HPDE6-E6E7 (cell line): Measurements from ENCODE around the gene CDC42SE1.

Source experiments
- DNase-seq: peaks from one replicate; pipeline ENCODE4 v3.0.0; 2011; ENCODE audit warnings: missing footprints; ENCODE audit errors: extremely low spot score

CDC42SE1 gene

DNA sequence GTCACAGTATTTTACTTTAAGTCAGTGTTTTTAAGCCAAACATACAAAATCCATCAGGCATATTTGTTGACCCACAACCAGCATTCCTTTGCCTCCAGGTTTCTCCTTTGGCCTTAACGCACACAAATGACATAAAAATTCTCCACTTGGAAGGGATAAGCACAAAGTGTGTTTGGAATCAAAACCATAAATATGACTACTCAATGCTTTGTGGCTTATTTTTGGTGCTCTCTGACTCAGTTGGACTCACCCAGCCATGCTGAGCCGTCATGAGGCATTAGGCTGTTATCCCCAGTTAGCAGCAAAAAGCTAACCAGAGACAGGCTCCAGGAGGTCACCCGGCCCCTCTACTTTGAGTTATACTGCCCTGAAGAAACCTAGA is 50.2 kb downstream of the CDC42SE1 start:
- no peak for DNase-seq

GRCh38 chr1:151008244-151009205 is 50.9 kb downstream of the CDC42SE1 start, which contains the start of gene PRUNE1:
TSS of gene PRUNE1 (plus strand) at chr1:151008449. CDS start at chr1:151008633, 184 bp downstream.
- DNase-seq: peak; percentile 98

GRCh38 chr1:151007853-151008243 is 51.6 kb downstream of the CDC42SE1 start:
- DNase-seq: no peak

DNA sequence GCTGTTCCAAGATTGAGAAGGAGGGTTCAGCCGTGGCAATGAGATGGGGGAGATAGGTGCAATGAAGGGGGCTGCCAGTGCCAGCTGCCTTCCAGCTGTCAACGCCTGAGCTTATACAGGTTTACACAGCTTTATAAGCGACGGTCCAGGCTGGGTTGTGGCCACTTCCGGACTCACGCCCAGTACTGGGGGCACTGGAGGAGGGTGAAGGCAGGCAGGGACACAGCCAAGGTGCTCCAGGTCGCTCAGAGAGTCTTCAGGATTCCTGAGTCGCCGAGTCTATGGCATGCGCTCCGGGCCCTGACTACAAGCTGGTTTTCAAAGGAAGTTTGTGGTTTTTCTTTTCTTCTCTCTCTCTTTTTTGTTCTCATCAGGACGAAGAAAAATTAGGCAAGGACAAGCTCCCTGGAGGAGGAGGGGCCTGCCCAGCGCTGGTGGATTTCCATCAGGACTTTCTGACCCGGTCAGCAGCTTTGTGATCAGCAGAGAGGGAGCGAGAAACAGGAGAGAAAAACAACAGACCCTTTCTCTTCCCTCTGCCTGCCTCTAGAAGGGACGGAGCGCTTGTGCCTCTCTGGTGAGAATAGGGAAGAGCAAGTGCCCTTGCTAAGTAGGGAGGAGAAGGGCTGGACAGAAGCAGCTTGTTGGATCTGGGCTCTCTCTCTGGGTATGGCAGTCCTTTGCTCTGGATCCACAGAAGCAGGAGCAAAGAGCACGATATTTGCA is 52.9 kb downstream of the CDC42SE1 start, which contains the start of gene MINDY1:
Gene MINDY1 (minus strand): TSS at position 576 of the 726 bp plus-strand sequence. CDS start 4,285 bp downstream, outside the sequence.
- peak; percentile 83 for DNase-seq

GRCh38 chr1:151005729-151006319 is 53.6 kb downstream of the CDC42SE1 start:
- DNase-seq: no peak

DNA sequence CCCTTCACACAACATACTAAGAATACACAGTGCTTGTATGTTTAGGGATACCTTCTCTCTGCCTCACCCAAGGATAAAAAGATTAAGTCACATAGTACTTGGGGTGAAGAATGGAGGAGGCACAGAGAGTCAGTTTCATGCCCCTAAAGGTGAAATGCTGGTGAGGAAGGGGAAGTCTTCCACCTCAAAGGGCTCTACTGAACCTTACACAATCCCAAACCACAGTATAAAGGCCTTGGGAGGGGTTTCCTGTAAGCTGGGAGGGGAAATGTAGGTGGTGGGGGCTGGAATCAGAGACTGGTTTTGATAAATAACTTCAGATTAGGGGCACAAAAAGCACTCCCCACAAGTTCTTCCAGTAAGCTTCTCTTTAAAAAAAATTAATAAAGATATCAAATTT is 56.2 kb downstream of the CDC42SE1 start:
- no peak for DNase-seq

- no peak for DNase-seq
Measured at GRCh38 chr1:151002611-151003010, 56.8 kb downstream of the CDC42SE1 start.

DNA sequence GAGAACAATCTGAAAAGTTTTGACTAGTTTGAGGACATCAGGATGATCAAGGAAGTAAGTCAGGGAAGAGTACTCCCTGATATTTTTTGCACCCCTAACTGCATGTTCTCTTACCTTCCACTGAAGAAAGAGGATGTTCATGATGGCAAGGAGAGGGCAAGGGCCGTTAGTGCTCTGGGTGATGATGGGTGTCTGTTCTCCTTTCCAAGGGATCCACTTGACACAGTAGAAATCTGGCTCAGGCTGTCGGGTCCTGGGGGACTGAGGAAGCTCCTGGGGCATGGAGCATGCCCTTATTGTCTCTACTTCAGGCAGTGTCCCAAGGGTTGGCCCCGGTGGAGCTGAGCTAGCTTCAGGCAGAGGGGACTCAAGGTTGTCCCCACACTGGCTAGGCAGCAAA is 57.4 kb downstream of the CDC42SE1 start:
- no peak for DNase-seq

- no peak for DNase-seq
Measured at GRCh38 chr1:151001602-151002001, 57.8 kb downstream of the CDC42SE1 start.
